Gastrocnemius medialis (tissue), 4 donors: ENCODE data around the gene KCMF1. TPM values are rescaled to one million over a fixed set of nuclear protein-coding genes. Genes with fewer than 3 reads are reported as not detected.

ENCODE experiments used
- ATAC-seq, 2 donors: fragments of 150-250 bp; one replicate each; pipeline ENCODE4 v1.9.1; 2016
- DNase-seq, 2 donors: peaks; one replicate each; pipeline ENCODE4 v3.0.0-alpha.2; 2019
- H3K27ac ChIP-seq, 4 donors: fragments of 200-600 bp; sonication (generic); 1 replicate in 1 of 4; 2 replicates in 3 of 4; pipeline ENCODE4 v1.5.1; 2016 to 2018; ENCODE audit warnings: mild to moderate bottlenecking in 2 of 4, moderate library complexity in 1 of 4
- H3K27me3 ChIP-seq, 3 donors: fragments of 200-600 bp; sonication (generic) in 2 of 3; 1 replicate in 1 of 3; 2 replicates in 2 of 3; pipeline versions ENCODE4 v1.5.1 to v1.6.0; 2016 to 2019; ENCODE audit warnings: mild to moderate bottlenecking in 1 of 3, moderate library complexity in 1 of 3
- H3K36me3 ChIP-seq, 2 donors: fragments of 200-600 bp; sonication (generic) in 1 of 2; one replicate each; pipeline ENCODE4 v1.5.1; 2017 to 2018
- H3K4me1 ChIP-seq, 2 donors: fragments of 200-600 bp; sonication (generic) in 1 of 2; one replicate each; pipeline ENCODE4 v1.5.1; 2016 to 2017; ENCODE audit warnings: mild to moderate bottlenecking in 2 of 2
- H3K4me3 ChIP-seq, 4 donors: fragments of 200-600 bp; sonication (generic) in 3 of 4; 1 replicate in 1 of 4; 2 replicates in 3 of 4; pipeline ENCODE4 v1.5.1; 2016 to 2019; ENCODE audit warnings: mild to moderate bottlenecking in 2 of 4
- H3K9me3 ChIP-seq, 3 donors: fragments of 200-600 bp; sonication (generic) in 2 of 3; 1 replicate in 1 of 3; 2 replicates in 2 of 3; pipeline ENCODE4 v1.5.1; 2016 to 2019
- CTCF ChIP-seq, 5 experiments: fragments of 450-650 bp in 3 of 5; fragments of 200-600 bp in 2 of 5; sonication (generic) in 2 of 5; IDR thresholded peaks in 4 of 5; conservative IDR thresholded peaks in 1 of 5; 1 replicate in 4 of 5; 2 replicates in 1 of 5; pipeline ENCODE4 v1.5.1; 2016 to 2019; ENCODE audit warnings: antibody characterized with exemption in 5 of 5, mild to moderate bottlenecking in 3 of 5, moderate library complexity in 3 of 5
- POLR2A ChIP-seq, 2 donors: fragments of 450-650 bp; IDR thresholded peaks; one replicate each; pipeline ENCODE4 v1.6.1; 2017; ENCODE audit warnings: antibody characterized with exemption in 2 of 2, mild to moderate bottlenecking in 2 of 2, moderate library complexity in 2 of 2
- in situ Hi-C, 4 donors: fragments of 200-750 bp; cut with MboI; loops; one replicate each; pipeline versions ENCODE4 v1.15.0 to v1.8.0; 2017; ENCODE audit warnings: low sequenced_read_pairs in 4 of 4
- intact Hi-C: fragments of 100-400 bp; cut with DNase I; formaldehyde crosslinking; loops from one replicate; pipeline ENCODE4 v1.15.1; 2023; ENCODE audit warnings: low total_unique reads
- total RNA-seq, 4 donors: library from RNA; depleted of rRNA; stranded (reverse); fragments of >200 nt; gene quantifications; one replicate each; pipeline versions ENCODE4 v1.1.0 to v1.2.3, GENCODE V29; 2016

Gene KCMF1
- total RNA-seq, 4 donors from 2014 or later, result 158 to 178 (median 165) TPM

- no peak for ATAC-seq
- H3K9me3 ChIP-seq, result no peaks in the 10 kb centered on the region
- intact Hi-C loops, result no loop called here
- H3K4me1 ChIP-seq, result peaks cover 5 to 8% of the 10 kb centered on the region in 2 donors
- DNase-seq, result no peak
- H3K27ac ChIP-seq, result no peak overlapping the region
- in situ Hi-C loops, result loop anchor here in 1 of 4 donors (10.0 kb wide), 1 partner anchor 221 kb away; no protein-coding TSS in a partner anchor
- H3K4me3 ChIP-seq, result no peak overlapping the region
- no peaks in the 10 kb centered on the region for H3K36me3 ChIP-seq
- H3K27me3 ChIP-seq, result peaks cover 0 to 3% (median 0%) of the 10 kb centered on the region in 3 donors
- TF ChIP-seq POLR2A (IDR thresholded peaks at IDR 0.05) (no peak), CTCF (IDR thresholded peaks at IDR 0.05 in 4 of 5, conservative IDR thresholded peaks at IDR 0.05 in 1 of 5) (no peak)
Measured at GRCh38 chr2:85063981-85064599, 93.1 kb downstream of the KCMF1 start.

- intact Hi-C loops, result loop anchor here (5.0 kb wide), 2 partner anchors 67 to 222 kb away; partner anchors contain the start of gene TCF7L1
- Histone ChIP-seq H3K4me3 (no peak overlapping the region), H3K36me3 (no peaks in the 10 kb centered on the region), H3K27ac (no peak overlapping the region), H3K27me3 (peaks cover 0 to 3% (median 0%) of the 10 kb centered on the region in 3 donors), H3K9me3 (no peaks in the 10 kb centered on the region), H3K4me1 (peaks cover 5 to 8% of the 10 kb centered on the region in 2 donors)
- no peak for DNase-seq
- in situ Hi-C loops, result loop anchor here in 3 of 4 donors (5.0 to 10.0 kb wide), 3 partner anchors 220 to 227 kb away; no protein-coding TSS in a partner anchor
- TF ChIP-seq POLR2A (IDR thresholded peaks at IDR 0.05) (no peak), CTCF (IDR thresholded peaks at IDR 0.05 in 4 of 5, conservative IDR thresholded peaks at IDR 0.05 in 1 of 5) (no peak)
- ATAC-seq, result no peak
Measured at GRCh38 chr2:85064927-85065577, 94.1 kb downstream of the KCMF1 start.

- TF ChIP-seq POLR2A (IDR thresholded peaks at IDR 0.05) (no peak), CTCF (IDR thresholded peaks at IDR 0.05 in 4 of 5, conservative IDR thresholded peaks at IDR 0.05 in 1 of 5) (no peak)
- H3K4me3 ChIP-seq, result no peak overlapping the region
- ATAC-seq (no peak), DNase-seq (no peak)
- no peak overlapping the region for H3K27ac ChIP-seq
- intact Hi-C loops (loop anchor here (5.0 kb wide), 2 partner anchors 66 to 221 kb away; partner anchors contain the start of gene TCF7L1), in situ Hi-C loops (loop anchor here in 3 of 4 donors (5.0 to 10.0 kb wide), 3 partner anchors 219 to 226 kb away; no protein-coding TSS in a partner anchor)
- H3K27me3 ChIP-seq, result peaks cover 0 to 3% (median 0%) of the 10 kb centered on the region in 3 donors
- no peaks in the 10 kb centered on the region for H3K9me3 ChIP-seq
- H3K36me3 ChIP-seq, result no peaks in the 10 kb centered on the region
- peaks cover 5 to 8% of the 10 kb centered on the region in 2 donors for H3K4me1 ChIP-seq
Measured at GRCh38 chr2:85066006-85066740, 95.2 kb downstream of the KCMF1 start.

GRCh38 chr2:85066874-85067351 lies 96.0 kb downstream of the KCMF1 start:
- H3K36me3 ChIP-seq, result no peaks in the 10 kb centered on the region
- peaks cover 0 to 3% (median 0%) of the 10 kb centered on the region in 3 donors for H3K27me3 ChIP-seq
- H3K4me3 ChIP-seq, result peak overlapping the region; percentile 41 to 48 (median 43)
- peak; percentile 33 to 59 for DNase-seq
- TF ChIP-seq POLR2A (IDR thresholded peaks at IDR 0.05), result no peak
- TF ChIP-seq CTCF (IDR thresholded peaks at IDR 0.05 in 4 of 5, conservative IDR thresholded peaks at IDR 0.05 in 1 of 5), result peak; percentile 67 to 85 (median 78)
- H3K9me3 ChIP-seq, result no peaks in the 10 kb centered on the region
- no peak overlapping the region for H3K27ac ChIP-seq
- intact Hi-C loops (loop anchor here (1.0 to 5.0 kb wide), 3 partner anchors 65 to 233 kb away; partner anchors contain the start of gene TCF7L1), in situ Hi-C loops (loop anchor here in 3 of 4 donors (5.0 to 10.0 kb wide), 3 partner anchors 218 to 225 kb away; no protein-coding TSS in a partner anchor)
- peaks cover 5 to 8% of the 10 kb centered on the region in 2 donors for H3K4me1 ChIP-seq
- peak; percentile 60 to 81 for ATAC-seq
